ENCODE results near the gene SRRM4. TPM values are rescaled to one million over a fixed set of nuclear protein-coding genes. Genes with fewer than 3 reads are reported as not detected.

The SRRM4 gene
- total and polyA plus RNA-seq, 10 of the 15 experiments (the other 5 are each of a cell fraction or from before 2014, with no cell fraction given) = under 0.01 to 0.01 TPM; not detected in 8

DNA sequence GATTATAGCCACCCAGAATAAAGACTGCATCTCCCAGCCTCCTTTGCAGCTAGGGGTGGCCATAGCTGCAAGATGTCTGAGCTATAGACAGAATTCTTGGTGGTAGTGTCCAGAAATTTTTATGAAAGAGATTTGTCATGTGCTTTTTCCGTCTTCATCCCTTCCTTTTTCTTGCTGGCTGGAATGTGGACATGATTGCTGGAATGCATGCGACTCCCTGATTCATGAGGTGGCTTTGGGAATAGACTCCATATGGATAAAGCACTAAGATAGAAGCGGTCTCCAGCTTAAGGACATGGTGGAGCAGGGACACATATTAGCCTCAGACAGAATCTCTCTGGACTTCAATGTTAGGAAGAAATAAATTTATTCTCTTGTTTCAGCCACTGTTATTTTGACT lies 187.4 kb downstream of the SRRM4 start (continued):
- TF ChIP-seq, protein P1, sequence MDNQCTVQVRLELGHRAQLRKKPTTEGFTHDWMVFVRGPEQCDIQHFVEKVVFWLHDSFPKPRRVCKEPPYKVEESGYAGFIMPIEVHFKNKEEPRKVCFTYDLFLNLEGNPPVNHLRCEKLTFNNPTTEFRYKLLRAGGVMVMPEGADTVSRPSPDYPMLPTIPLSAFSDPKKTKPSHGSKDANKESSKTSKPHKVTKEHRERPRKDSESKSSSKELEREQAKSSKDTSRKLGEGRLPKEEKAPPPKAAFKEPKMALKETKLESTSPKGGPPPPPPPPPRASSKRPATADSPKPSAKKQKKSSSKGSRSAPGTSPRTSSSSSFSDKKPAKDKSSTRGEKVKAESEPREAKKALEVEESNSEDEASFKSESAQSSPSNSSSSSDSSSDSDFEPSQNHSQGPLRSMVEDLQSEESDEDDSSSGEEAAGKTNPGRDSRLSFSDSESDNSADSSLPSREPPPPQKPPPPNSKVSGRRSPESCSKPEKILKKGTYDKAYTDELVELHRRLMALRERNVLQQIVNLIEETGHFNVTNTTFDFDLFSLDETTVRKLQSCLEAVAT (IDR thresholded peaks at IDR 0.05) = no peak
- no peak for TF ChIP-seq RAD51 (IDR thresholded peaks at IDR 0.05)
- TF ChIP-seq POLR2A (IDR thresholded peaks at IDR 0.05; ENCODE audit: low read depth, low read length) = no peak
- no peak for TF ChIP-seq ZNF687 (IDR thresholded peaks at IDR 0.05)
- TF ChIP-seq SMC3 (IDR thresholded peaks at IDR 0.05; ENCODE audit: borderline replicate concordance, low read length) = no peak

DNA sequence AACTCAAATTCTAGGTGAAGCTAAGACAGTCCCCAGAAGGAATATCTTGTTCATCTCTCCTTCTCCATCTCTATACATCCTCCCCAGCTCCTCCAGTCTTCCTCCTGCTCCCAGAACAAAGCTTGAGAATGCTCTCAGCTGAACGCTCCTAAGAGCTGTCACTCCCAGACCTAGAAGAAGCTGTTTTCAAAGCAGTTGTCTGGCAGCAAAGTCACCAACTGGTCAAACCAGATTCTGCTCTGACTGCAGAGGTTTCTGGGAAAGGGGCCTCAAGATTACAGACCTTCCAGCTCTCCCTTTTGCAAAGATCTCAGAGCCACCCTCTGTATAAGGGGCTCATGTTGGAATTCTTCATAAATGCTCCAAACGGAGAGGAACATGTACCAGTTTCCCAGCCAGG lies 187.8 kb downstream of the SRRM4 start:
- FAIRE-seq (no peak), DNase-seq (ENCODE audit: low read depth, low spot score) (no peak), ATAC-seq (no peak)
- Histone ChIP-seq H3K27ac (ENCODE audit: control insufficient read depth, insufficient read depth) (no peak overlapping the region), H3K27me3 (replicated peaks in 1 of 2; ENCODE audit: control insufficient read depth in 2 of 2, insufficient read depth in 2 of 2, low read length in 1 of 2) (no peaks in the 10 kb centered on the region; a peak in 2 of 4 replicates), H3K4me3 (no peak overlapping the region), H3K4me1 (ENCODE audit: control insufficient read depth, insufficient read depth, low read length) (no peaks in the 10 kb centered on the region), H2AFZ (ENCODE audit: control insufficient read depth, low read depth, low read length) (no peak overlapping the region), H3K9me3 (replicated peaks; ENCODE audit: control insufficient read depth, insufficient read depth, low read length) (no peaks in the 10 kb centered on the region), H3K79me2 (ENCODE audit: control insufficient read depth, insufficient read depth, low read length) (no peaks in the 10 kb centered on the region), H3K36me3 (ENCODE audit: control insufficient read depth in 2 of 2, insufficient read depth in 2 of 2, low read length in 1 of 2) (no peaks in the 10 kb centered on the region), H4K20me1 (ENCODE audit: control insufficient read depth, insufficient read depth) (no peaks in the 10 kb centered on the region), H3K9ac (ENCODE audit: control insufficient read depth, insufficient read depth, low read length) (no peak overlapping the region), H3K4me2 (ENCODE audit: control insufficient read depth, insufficient read depth) (no peak overlapping the region)
- ChIA-PET RAD21 (ENCODE audit: unreplicated experiment) (no interaction called here), SMC1A (ENCODE audit: uncharacterized antibody, unreplicated experiment) (no interaction called here), CTCF (no interaction called here), POLR2A (no interaction called here)
- 0% methylated on average over 2 of the region's 2 CpGs for WGBS (ENCODE audit: insufficient coverage, insufficient replicate concordance, low lambda C conversion rate, missing lambda C conversion rate)
- TF ChIP-seq IRF4 (IDR thresholded peaks at IDR 0.05; ENCODE audit: low read depth, low read length) (no peak), NR2F1 (conservative IDR thresholded peaks at IDR 0.05) (no peak)
- no TSS peak for BruUV-seq (replicated peaks)
- intact Hi-C loops (cut with micrococcal nuclease; ENCODE audit: unreplicated experiment) (no loop called here), in situ Hi-C loops (cut with MboI) (no loop called here)
